OCI-M2 (cell line): ENCODE data around the gene AZGP1.
"Not testable (repeated sequence)": the region's sequence is repeated elsewhere in the genome, so short reads cannot be mapped to it uniquely, and the experiment has no call there.

Experiments used
- DNase-seq: peaks from one replicate; lab custom pipeline; 2025; ENCODE audit not compliant: unreplicated experiment; lab: John Stamatoyannopoulos, UW

The AZGP1 gene

GRCh38 chr7:99975782-99976521, at the start of gene AZGP1:
AZGP1 (minus strand) TSS chr7:99976031; CDS start chr7:99976020, 11 bp downstream.
- DNase-seq = no peak

GRCh38 chr7:100024020-100024619, 48.3 kb upstream of the AZGP1 start:
- DNase-seq = no peak

- no peak for DNase-seq
Observed at GRCh38 chr7:100023526-100023925, 47.7 kb upstream of the AZGP1 start.

GRCh38 chr7:100022621-100023020, 46.8 kb upstream of the AZGP1 start:
- DNase-seq = no peak

GRCh38 chr7:100021297-100021696, 45.5 kb upstream of the AZGP1 start:
- no peak for DNase-seq

GRCh38 chr7:100019908-100020307, 44.1 kb upstream of the AZGP1 start:
- no peak for DNase-seq

- DNase-seq = no peak
Observed at GRCh38 chr7:100017875-100018274, 42.0 kb upstream of the AZGP1 start.

GRCh38 chr7:100017300-100017699, 41.5 kb upstream of the AZGP1 start:
- DNase-seq = no peak

- DNase-seq = no peak
Observed at GRCh38 chr7:100016215-100016901, 40.5 kb upstream of the AZGP1 start.

- no peak for DNase-seq
Observed at GRCh38 chr7:100015232-100016214, 39.7 kb upstream of the AZGP1 start, which contains the start of gene ZKSCAN1. ZKSCAN1 (plus strand) TSS chr7:100015596; CDS start chr7:100023507, 7,911 bp downstream.

GRCh38 chr7:100013328-100013676, 37.5 kb upstream of the AZGP1 start:
- no peak for DNase-seq

GRCh38 chr7:100012385-100013327, 36.8 kb upstream of the AZGP1 start:
- not testable (repeated sequence) for DNase-seq

GRCh38 chr7:100011516-100011915, 35.7 kb upstream of the AZGP1 start:
- no peak for DNase-seq

GRCh38 chr7:100010901-100011300, 35.1 kb upstream of the AZGP1 start:
- DNase-seq = no peak

GRCh38 chr7:100009952-100010351, 34.1 kb upstream of the AZGP1 start:
- not testable (repeated sequence) for DNase-seq

- no peak for DNase-seq
Observed at GRCh38 chr7:100008525-100008924, 32.7 kb upstream of the AZGP1 start.

- no peak for DNase-seq
Observed at GRCh38 chr7:100007887-100008286, 32.1 kb upstream of the AZGP1 start.

- no peak for DNase-seq
Observed at GRCh38 chr7:100003711-100004661, 28.2 kb upstream of the AZGP1 start.

GRCh38 chr7:100000239-100000638, 24.4 kb upstream of the AZGP1 start:
- DNase-seq = no peak
